ENCODE data around the gene RPS2. TPM values are rescaled to one million over a fixed set of nuclear protein-coding genes. Genes with fewer than 3 reads are reported as not detected.
"Not testable (repeated sequence)": the region's sequence is repeated elsewhere in the genome, so short reads cannot be mapped to it uniquely, and the experiment has no call there.

The RPS2 gene
- total RNA-seq, 1 donor from 2014 or later, result 2,813 TPM

DNA sequence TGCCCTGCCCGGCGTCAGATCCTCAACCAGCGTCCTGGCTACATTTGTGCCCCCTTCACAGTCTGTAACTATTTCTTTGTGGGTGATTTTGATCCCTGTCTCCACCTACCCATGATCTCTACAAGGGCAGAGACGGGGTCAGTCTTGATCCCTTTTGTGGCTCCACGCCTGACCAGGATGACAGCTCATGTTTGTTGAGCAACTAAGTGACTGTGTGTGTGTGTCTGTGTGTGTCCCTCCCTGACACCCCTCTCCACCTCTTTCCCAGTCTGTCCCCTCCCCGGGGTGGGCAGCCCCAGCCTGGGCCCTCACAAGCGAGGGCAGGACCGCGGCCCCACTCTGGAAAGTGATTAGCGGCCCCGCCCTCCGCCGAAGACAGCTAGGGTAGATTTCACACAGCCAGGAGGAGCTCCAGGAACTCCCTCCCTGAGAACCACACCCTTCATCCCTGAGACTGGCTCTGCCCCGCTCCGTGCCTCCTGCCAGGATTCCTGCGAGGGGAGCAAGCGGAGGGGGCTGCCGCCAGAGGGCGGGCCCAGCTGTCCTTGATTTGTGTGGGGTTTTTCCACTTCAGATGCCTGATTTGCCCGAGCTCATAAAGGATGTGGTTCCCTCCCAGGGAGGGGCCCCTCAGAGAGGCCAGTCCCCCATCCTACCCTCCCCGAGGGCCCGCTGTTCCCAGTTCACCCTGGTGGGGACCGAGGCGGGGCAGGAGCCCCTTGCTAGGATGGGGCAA lies 41.2 kb downstream of the RPS2 start:
- H3K4me3 ChIP-seq (ENCODE audit: low read depth, low read length), result no peak overlapping the region
- no peak for DNase-seq (ENCODE audit: low read depth)
- TF ChIP-seq CTCF (conservative IDR thresholded peaks at IDR 0.05; ENCODE audit: low read depth, low read length), result peak; percentile 42

GRCh38 chr16:1922357-1922756 lies 42.3 kb downstream of the RPS2 start:
- no peak for DNase-seq (ENCODE audit: low read depth)
- no peak overlapping the region for H3K4me3 ChIP-seq (ENCODE audit: low read depth, low read length)
- TF ChIP-seq CTCF (conservative IDR thresholded peaks at IDR 0.05; ENCODE audit: low read depth, low read length), result no peak

GRCh38 chr16:1920727-1921171 lies 43.9 kb downstream of the RPS2 start:
- TF ChIP-seq CTCF (conservative IDR thresholded peaks at IDR 0.05; ENCODE audit: low read depth, low read length), result no peak
- no peak for DNase-seq (ENCODE audit: low read depth)
- H3K4me3 ChIP-seq (ENCODE audit: low read depth, low read length), result no peak overlapping the region

DNA sequence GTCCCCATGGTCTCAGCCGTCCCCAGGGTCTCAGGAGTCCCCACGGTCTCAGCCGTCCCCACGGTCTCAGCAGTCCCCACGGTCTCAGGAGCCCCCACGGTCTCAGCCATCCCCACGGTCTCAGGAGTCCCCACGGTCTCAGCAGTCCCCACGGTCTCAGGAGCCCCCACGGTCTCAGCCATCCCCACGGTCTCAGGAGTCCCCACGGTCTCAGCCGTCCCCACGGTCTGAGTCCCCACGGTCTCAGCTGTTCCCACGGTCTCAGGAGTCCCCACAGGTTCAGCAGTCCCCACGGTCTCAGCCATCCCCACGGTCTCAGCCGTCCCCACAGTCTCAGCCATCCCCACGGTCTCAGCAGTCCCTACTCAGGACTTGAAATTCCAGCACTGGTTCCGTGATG lies 44.5 kb downstream of the RPS2 start:
- DNase-seq (ENCODE audit: low read depth); H3K4me3 ChIP-seq (ENCODE audit: low read depth, low read length): not testable (repeated sequence)

DNA sequence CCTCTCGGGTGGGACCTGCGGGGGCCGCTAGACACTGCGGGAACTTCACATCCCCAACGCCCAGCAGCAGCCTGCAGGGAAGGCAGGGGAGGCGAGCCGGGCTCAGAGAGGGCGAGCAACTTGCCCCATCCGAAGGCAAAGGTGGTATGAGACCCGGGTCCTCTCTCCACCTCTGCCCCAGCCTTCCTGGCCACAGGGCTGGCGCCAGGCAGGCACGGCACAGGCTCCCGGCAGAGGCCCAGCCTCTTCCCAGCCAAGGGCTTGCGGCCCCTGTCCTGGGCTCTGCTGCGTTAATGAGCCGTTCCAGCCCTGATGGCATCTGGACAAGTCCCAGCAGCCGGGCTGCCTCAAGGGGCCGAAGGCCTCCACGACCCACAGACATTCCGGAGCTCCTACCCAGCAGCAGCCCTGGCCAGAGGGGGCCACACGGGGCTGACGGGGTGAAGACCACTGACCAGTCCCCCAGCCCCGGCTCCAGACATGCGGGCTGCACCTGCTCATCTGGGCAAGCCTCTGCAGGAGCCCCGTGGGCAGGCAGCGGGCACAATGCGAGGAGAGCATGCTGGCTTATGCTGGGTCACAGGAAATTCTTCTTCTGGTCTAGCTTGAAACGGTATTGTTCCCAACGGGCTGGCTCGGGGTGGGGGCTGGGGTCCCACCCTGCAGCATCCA lies 45.2 kb downstream of the RPS2 start:
- TF ChIP-seq CTCF (conservative IDR thresholded peaks at IDR 0.05; ENCODE audit: low read depth, low read length), result no peak
- no peak for DNase-seq (ENCODE audit: low read depth)
- no peak overlapping the region for H3K4me3 ChIP-seq (ENCODE audit: low read depth, low read length)

GRCh38 chr16:1918351-1919326 lies 46.0 kb downstream of the RPS2 start, which contains the start of gene HS3ST6:
Gene HS3ST6, minus strand, starts transcription at chr16:1918415. Its CDS starts 92 bp downstream, at chr16:1918323.
- DNase-seq (ENCODE audit: low read depth), result no peak
- no peak for TF ChIP-seq CTCF (conservative IDR thresholded peaks at IDR 0.05; ENCODE audit: low read depth, low read length)
- H3K4me3 ChIP-seq (ENCODE audit: low read depth, low read length), result no peak within 1 kb of the TSS
